Measurements from ENCODE around the gene TSPO.
"Not testable (repeated sequence)": the region's sequence is repeated elsewhere in the genome, so short reads cannot be mapped to it uniquely, and the experiment has no call there.

TSPO gene

GRCh38 chr22:43131773-43132501, 19.4 kb upstream of the TSPO start:
- DNase-seq: no peak

DNA sequence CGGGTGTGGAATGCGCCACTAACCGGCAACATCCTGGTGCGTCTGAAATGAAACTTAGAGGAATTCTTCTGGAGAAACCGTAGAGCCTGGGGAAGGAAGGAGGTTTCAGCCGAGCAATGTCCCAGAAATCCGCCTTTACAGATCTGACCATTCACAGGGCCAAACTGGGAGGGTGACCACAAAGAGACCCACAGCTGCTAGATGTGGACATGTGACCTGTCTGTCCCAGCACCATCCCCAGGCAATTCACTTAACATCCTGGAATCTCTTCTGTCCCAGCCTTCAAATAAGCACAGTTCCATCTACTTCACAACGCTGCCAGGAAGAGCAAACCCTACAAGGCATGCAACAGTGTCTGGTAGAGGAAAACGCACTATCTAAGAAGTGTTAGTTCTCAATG, 18.0 kb upstream of the TSPO start:
- no peak for DNase-seq

- no peak for DNase-seq
Measured at GRCh38 chr22:43134553-43134952, 16.8 kb upstream of the TSPO start.

- DNase-seq: no peak
Measured at GRCh38 chr22:43135565-43135964, 15.8 kb upstream of the TSPO start.

DNA sequence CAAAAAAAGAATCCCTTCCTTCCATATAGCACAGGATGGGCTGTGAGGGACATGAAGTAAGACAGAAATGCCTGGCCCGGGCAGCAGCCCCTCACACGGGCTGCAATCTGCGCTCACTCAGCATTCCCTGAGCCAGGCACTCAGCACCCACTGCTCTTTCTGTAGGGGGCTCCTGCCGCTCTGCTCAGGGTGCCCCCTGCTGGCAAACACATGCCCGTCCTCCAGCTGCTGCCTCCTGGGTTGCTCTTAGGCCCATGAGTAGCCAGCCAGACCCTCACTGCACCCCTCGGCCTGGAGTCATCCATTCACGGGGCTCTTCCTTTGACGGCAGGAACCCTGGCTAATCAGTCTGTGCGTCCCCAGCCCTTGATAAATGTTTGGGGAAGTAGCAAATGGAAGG, 15.1 kb upstream of the TSPO start:
- peak; percentile 24 to 32 for DNase-seq

DNA sequence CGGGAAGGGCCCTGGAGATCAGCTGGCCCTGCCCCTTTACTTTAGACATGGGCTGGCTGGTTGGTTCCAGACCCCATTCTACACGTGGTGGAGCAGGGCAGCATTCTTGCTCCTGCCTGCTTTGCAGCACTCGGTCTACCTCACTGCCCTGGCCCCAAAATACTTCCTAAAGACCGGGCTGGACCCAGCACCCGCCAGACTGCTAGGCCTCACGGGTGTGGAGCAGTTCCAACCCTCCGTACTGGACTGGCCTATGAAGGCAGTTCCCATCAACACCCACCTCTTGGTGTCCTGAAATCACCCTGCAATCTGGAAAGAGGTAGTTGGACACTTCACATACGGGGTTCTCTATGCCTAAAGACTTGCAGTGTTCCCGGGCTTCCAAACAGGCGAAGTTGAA, 14.6 kb upstream of the TSPO start:
- DNase-seq: no peak

- DNase-seq: peak; percentile 73 to 77
Measured at GRCh38 chr22:43142880-43143562, 8.3 kb upstream of the TSPO start, which contains the start of gene MCAT. Gene MCAT, minus strand, starts transcription at chr22:43143398. Its CDS starts 50 bp downstream, at chr22:43143348.

DNA sequence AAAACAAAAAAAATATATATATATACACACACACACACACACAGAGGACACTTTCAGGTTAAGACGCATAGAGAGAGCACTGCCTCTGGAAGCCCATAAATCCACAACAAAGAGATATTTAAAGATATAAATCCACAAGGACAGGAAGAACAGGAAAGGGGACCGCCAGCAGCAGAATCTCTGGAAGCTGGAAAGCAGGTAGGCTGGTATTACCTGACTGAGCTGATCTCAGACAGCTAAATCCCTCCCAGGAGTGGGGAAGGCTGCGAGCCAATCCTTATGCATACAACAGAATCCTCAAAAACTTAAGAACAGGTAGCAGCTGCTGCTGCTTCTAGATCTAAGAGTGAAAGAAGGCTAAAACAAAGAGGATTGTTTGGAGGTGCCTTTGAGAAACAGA, 6.4 kb upstream of the TSPO start:
- DNase-seq: no peak

- not testable (repeated sequence) for DNase-seq
Measured at GRCh38 chr22:43145371-43145770, 6.0 kb upstream of the TSPO start.

- not testable (repeated sequence) for DNase-seq
Measured at GRCh38 chr22:43146332-43146731, 5.0 kb upstream of the TSPO start.

DNA sequence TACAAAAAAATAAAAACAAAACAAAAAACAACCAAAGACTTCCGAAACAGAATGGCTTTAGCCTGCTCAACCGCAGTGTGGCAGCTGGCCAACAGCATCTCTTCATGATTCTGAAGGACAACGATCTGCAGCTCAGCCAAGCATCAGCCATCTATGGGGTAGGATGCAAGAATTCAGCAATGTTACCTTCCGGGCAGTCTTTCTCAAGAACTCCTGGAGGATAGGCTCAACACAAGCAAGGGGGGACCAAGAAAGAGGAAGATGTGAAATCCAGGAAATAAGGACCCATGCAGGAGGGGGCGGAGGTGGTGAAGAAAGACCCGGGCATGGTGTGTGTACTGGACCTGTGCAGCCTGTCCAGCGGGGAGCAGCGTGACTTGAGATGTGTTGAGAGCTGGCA, 3.5 kb upstream of the TSPO start:
- no peak for DNase-seq

DNA sequence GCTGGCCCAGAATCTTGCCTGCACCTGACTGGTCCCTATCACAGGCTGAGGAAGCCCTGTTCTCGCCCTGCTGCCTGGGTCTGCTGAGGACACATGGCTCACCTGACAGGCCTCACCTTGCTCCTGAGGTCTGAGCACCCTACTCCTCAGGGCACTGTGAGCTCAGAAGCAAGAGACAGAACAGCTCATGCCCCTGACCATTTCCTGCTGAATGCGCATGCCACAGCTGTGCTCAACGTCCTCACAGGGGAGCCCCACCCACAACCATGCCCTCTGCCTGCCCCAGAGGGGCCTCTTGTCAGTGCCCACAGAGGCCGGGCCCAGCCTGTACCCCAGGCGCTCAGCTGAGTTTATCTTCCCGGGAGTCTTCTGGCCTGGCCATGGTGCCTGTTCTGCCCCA, 2.8 kb upstream of the TSPO start:
- DNase-seq: no peak

GRCh38 chr22:43150731-43151206, 590 bp upstream of the TSPO start:
- DNase-seq: no peak

DNA sequence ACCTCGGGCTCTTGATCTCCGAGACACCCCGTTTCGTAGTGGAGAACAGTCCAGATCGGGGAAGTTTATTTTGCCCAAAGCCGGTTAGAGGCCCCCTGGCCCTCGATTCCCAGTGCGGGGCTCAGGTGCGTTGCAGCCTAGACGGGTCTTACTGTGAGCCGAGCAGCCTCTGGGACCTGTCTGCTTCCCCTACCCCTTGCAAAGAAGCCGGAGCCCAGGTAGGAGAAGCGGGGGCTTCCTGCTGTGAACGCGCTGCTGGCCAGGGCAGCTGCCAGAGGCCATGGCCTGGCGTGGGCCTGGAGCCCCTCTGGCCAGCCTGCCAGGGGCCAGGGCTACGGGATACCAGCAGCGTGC, 621 bp downstream of the TSPO start:
- peak; percentile 15 for DNase-seq

- peak; percentile 54 to 60 for DNase-seq
Measured at GRCh38 chr22:43152357-43153071, 1.2 kb downstream of the TSPO start.

- no peak for DNase-seq
Measured at GRCh38 chr22:43153899-43154298, 2.5 kb downstream of the TSPO start.

GRCh38 chr22:43154887-43155536, 3.7 kb downstream of the TSPO start:
- no peak for DNase-seq

DNA sequence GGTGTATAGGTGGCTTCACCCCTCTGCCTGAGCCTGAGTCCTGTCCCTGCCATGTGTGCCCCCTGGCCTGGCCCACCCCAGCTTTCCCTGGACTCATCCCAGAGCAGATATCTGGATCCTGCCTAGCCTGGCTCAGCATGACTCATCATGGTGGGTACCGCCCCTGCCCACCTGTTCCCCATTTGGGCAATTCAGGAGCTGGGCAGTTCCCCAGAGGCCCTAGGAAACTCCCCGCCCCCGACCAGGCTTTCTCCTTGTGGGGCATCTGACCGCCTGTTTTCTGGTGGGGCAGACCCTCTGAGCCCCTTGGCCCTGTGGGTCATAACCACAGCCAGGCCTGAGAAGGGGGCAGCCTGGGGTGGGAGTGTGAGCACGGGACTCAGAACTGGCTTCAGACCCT, 4.4 kb downstream of the TSPO start:
- no peak for DNase-seq

DNA sequence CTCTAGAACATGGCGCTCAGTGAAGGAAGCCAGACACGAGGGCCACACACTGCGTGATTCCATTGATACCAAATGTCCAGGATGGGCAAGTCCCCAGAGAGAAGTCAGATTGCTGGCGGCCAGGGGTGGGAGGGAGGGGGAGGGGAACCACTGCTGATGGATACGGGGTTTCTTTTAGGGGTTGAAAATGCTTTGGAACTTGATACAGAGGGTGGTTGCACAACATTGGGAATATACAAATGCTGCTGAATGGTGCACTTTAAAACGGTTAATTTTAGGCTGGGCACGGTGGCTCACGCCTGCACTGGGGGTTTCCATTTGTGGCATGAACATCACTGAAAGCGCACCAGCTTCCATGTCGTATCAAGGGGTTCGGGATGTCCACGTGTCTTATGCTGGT, 5.1 kb downstream of the TSPO start:
- no peak for DNase-seq

DNA sequence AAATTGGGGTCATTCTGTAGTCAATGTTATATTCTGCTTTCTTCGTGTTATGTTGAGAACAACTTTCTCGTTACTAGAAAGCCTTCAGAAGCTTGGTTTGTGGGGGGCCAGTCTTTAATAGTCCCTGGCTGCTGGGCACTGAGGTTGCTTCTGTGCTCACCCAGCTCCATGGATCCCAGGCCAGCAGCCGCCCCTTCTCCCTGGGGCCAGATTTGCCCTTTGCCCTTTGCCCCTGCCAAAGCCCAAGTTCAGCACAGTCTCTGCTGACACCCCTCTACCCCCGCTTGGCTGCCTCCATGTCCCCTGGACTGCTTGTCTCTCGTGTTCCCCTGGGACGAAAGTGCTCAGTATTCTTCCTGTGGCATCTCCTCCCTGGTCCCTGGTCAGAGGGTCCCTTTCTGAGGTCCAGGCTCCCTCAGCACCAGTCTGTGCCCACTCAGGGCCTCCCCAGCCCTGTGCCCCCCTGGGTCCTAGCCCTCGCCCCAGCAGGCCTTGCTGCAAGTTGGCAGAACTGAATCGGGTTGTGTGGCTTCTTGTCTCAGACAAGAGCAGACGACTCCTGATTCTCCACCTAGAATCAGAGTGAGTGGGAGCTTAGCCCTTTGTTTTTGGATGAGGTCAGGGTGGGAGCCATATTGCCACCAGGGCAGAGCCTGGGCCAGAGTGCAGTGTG, 6.7 kb downstream of the TSPO start:
- no peak for DNase-seq

- DNase-seq: no peak
Measured at GRCh38 chr22:43158778-43159483, 7.6 kb downstream of the TSPO start.
